Right cardiac atrium (tissue), 5 donors: ENCODE measurements around the gene LRCOL1. TPM values are rescaled to one million over a fixed set of nuclear protein-coding genes. Genes with fewer than 3 reads are reported as not detected.

Source experiments
- ATAC-seq, 2 donors: fragments of 200-7000 bp; cut with Tn5 transposase; one replicate each; pipeline versions ENCODE4 v1.8.0 to v1.9.1; 2020; ENCODE audit warnings: moderate library complexity in 2 of 2, mild to moderate bottlenecking in 1 of 2
- DNase-seq, 3 donors: peaks; one replicate each; pipeline ENCODE4 v3.0.0-alpha.2; 2020
- H3K27ac ChIP-seq: one replicate; pipeline ENCODE4 v1.5.1; 2013; ENCODE audit warnings: mild to moderate bottlenecking, low read length, control low read depth, moderate library complexity
- H3K27me3 ChIP-seq: one replicate; pipeline ENCODE4 v1.6.1; 2013; ENCODE audit not compliant: control insufficient read depth, insufficient read depth
- H3K4me1 ChIP-seq: one replicate; pipeline ENCODE4 v1.6.1; 2013; ENCODE audit warnings: low read length; ENCODE audit not compliant: control insufficient read depth, insufficient read depth
- H3K4me3 ChIP-seq: one replicate; pipeline ENCODE4 v1.5.1; 2013; ENCODE audit warnings: low read length, control low read depth
- H3K9me3 ChIP-seq: one replicate; pipeline ENCODE4 v1.6.1; 2013; ENCODE audit warnings: low read length; ENCODE audit not compliant: control insufficient read depth
- WGBS: extraction: QIAGEN DNeasy Blood & Tissue Kit; methylation state at CpG from one replicate; pipeline ENCODE4 v1.1.7; 2013; 5-methylcytosine and 5-hydroxymethylcytosine counted together
- intact Hi-C, 4 donors: fragments of 100-400 bp; cut with DNase I; formaldehyde crosslinking; loops; one replicate each; pipeline versions ENCODE4 v1.11.0 to v1.14.0; 2022 to 2023
- polyA plus RNA-seq: library from polyadenylated mRNA; stranded (reverse); fragments of 200-250 nt; gene quantifications from one replicate; pipeline ENCODE4 v1.2.3, GENCODE V29; 2013
- total RNA-seq, 4 donors: library from RNA; stranded (reverse); fragmentation: NEBNext Ultra II Directional; extraction: Animal tissue kit (Norgen Biotek cat#: 25700); gene quantifications; one replicate each; pipeline ENCODE4 v1.2.1, GENCODE V29; 2021
- donor health status: healthy with polysubstance abuse.
- donor health status: DM: no; HTN: yes; CAD: no.
- donor health status: DM: no; HTN: no; CAD: no.
- donor health status: DM: no; HTN: yes; CAD: no; lungs with severe emphysema.
- donor health status: DM: yes; HTN: yes; CAD: no.

Gene LRCOL1
- total and polyA plus RNA-seq, 5 donors, result not detected

- no peak for DNase-seq
- H3K27ac ChIP-seq, result no peak overlapping the region
- intact Hi-C loops, result no loop called here
- WGBS, result 94% methylated on average over 21 of the region's 21 CpGs
- H3K27me3 ChIP-seq, result no peaks in the 10 kb centered on the region
- no peak for ATAC-seq
- no peak overlapping the region for H3K4me3 ChIP-seq
- no peaks in the 10 kb centered on the region for H3K9me3 ChIP-seq
- no peaks in the 10 kb centered on the region for H3K4me1 ChIP-seq
Measured at GRCh38 chr12:132634411-132634990, 24.1 kb upstream of the LRCOL1 start.

- no peak for ATAC-seq
- Histone ChIP-seq H3K27ac (no peak overlapping the region), H3K4me3 (no peak overlapping the region), H3K9me3 (no peaks in the 10 kb centered on the region), H3K27me3 (no peaks in the 10 kb centered on the region), H3K4me1 (no peaks in the 10 kb centered on the region)
- peak in 1 of 3 donors; percentile 19 for DNase-seq
- intact Hi-C loops, result no loop called here
- WGBS, result 81% methylated on average over 10 of the region's 10 CpGs
Measured at GRCh38 chr12:132633901-132634300, 23.5 kb upstream of the LRCOL1 start.

GRCh38 chr12:132633398-132633797 lies 23.0 kb upstream of the LRCOL1 start:
- peak in 1 of 3 donors; percentile 26 for DNase-seq
- Histone ChIP-seq H3K27ac (no peak overlapping the region), H3K9me3 (no peaks in the 10 kb centered on the region), H3K4me1 (no peaks in the 10 kb centered on the region), H3K4me3 (no peak overlapping the region), H3K27me3 (no peaks in the 10 kb centered on the region)
- 91% methylated on average over 8 of the region's 8 CpGs for WGBS
- no peak for ATAC-seq
- intact Hi-C loops, result no loop called here

- peak in 1 of 3 donors; percentile 11 for DNase-seq
- H3K4me3 ChIP-seq, result no peak overlapping the region
- intact Hi-C loops, result no loop called here
- no peak overlapping the region for H3K27ac ChIP-seq
- ATAC-seq, result no peak
- H3K27me3 ChIP-seq, result no peaks in the 10 kb centered on the region
- 91% methylated on average over 17 of the region's 17 CpGs for WGBS
- H3K9me3 ChIP-seq, result no peaks in the 10 kb centered on the region
- no peaks in the 10 kb centered on the region for H3K4me1 ChIP-seq
Measured at GRCh38 chr12:132632521-132633228, 22.3 kb upstream of the LRCOL1 start.

GRCh38 chr12:132631666-132632065 lies 21.3 kb upstream of the LRCOL1 start:
- 95% methylated on average over 11 of the region's 11 CpGs for WGBS
- Histone ChIP-seq H3K27ac (no peak overlapping the region), H3K27me3 (no peaks in the 10 kb centered on the region), H3K9me3 (no peaks in the 10 kb centered on the region), H3K4me3 (no peak overlapping the region), H3K4me1 (no peaks in the 10 kb centered on the region)
- intact Hi-C loops, result no loop called here
- peak in 1 of 3 donors; percentile 12 for DNase-seq
- ATAC-seq, result no peak

GRCh38 chr12:132630672-132631071 lies 20.3 kb upstream of the LRCOL1 start:
- H3K4me3 ChIP-seq, result no peak overlapping the region
- no peak overlapping the region for H3K27ac ChIP-seq
- no peaks in the 10 kb centered on the region for H3K27me3 ChIP-seq
- 90% methylated on average over 6 of the region's 6 CpGs for WGBS
- DNase-seq, result no peak
- H3K4me1 ChIP-seq, result no peaks in the 10 kb centered on the region
- no peaks in the 10 kb centered on the region for H3K9me3 ChIP-seq
- no peak for ATAC-seq
- intact Hi-C loops, result no loop called here

- ATAC-seq (no peak), DNase-seq (no peak)
- H3K9me3 ChIP-seq, result no peaks in the 10 kb centered on the region
- H3K4me3 ChIP-seq, result no peak overlapping the region
- intact Hi-C loops, result no loop called here
- no peaks in the 10 kb centered on the region for H3K27me3 ChIP-seq
- over 99% methylated on average over 6 of the region's 6 CpGs for WGBS
- H3K4me1 ChIP-seq, result no peaks in the 10 kb centered on the region
- no peak overlapping the region for H3K27ac ChIP-seq
Measured at GRCh38 chr12:132629330-132629729, 18.9 kb upstream of the LRCOL1 start.

GRCh38 chr12:132625731-132626430 lies 15.5 kb upstream of the LRCOL1 start:
- intact Hi-C loops, result no loop called here
- DNase-seq, result peak in 1 of 3 donors; percentile 39
- no peaks in the 10 kb centered on the region for H3K27me3 ChIP-seq
- H3K9me3 ChIP-seq, result no peaks in the 10 kb centered on the region
- whole genome bisulfite sequencing, result 94% methylated on average over 24 of the region's 24 CpGs
- no peak overlapping the region for H3K4me3 ChIP-seq
- H3K4me1 ChIP-seq, result no peaks in the 10 kb centered on the region
- ATAC-seq, result no peak
- no peak overlapping the region for H3K27ac ChIP-seq

GRCh38 chr12:132624910-132625630 lies 14.7 kb upstream of the LRCOL1 start:
- Histone ChIP-seq H3K4me1 (no peaks in the 10 kb centered on the region), H3K27me3 (no peaks in the 10 kb centered on the region), H3K4me3 (no peak overlapping the region), H3K9me3 (no peaks in the 10 kb centered on the region), H3K27ac (no peak overlapping the region)
- WGBS, result 92% methylated on average over 32 of the region's 32 CpGs
- ATAC-seq (no peak), DNase-seq (peak in 1 of 3 donors; percentile 35)
- intact Hi-C loops, result no loop called here

- 91% methylated on average over 22 of the region's 22 CpGs for WGBS
- Histone ChIP-seq H3K4me3 (no peak overlapping the region), H3K4me1 (no peaks in the 10 kb centered on the region), H3K27me3 (no peaks in the 10 kb centered on the region), H3K27ac (no peak overlapping the region), H3K9me3 (no peaks in the 10 kb centered on the region)
- ATAC-seq (no peak), DNase-seq (peak in 1 of 3 donors; percentile 47)
- intact Hi-C loops, result no loop called here
Measured at GRCh38 chr12:132624186-132624855, 13.9 kb upstream of the LRCOL1 start.
